IPS-20b (cell line): ENCODE results near the gene KRT33B.

Source experiments
- H3K27ac ChIP-seq: one replicate; pipeline ENCODE4 v1.5.1; 2013; ENCODE audit warnings: low read length
- H3K27me3 ChIP-seq: 2 replicates; pipeline ENCODE4 v1.6.1; 2013; ENCODE audit warnings: mild to moderate bottlenecking, low read length, inconsistent platforms; ENCODE audit not compliant: insufficient read depth
- H3K36me3 ChIP-seq: 2 replicates; pipeline ENCODE4 v1.6.1; 2013; ENCODE audit warnings: low read depth, mild to moderate bottlenecking, inconsistent platforms, low read length, moderate library complexity; ENCODE audit not compliant: insufficient read depth
- H3K4me1 ChIP-seq: 2 replicates; pipeline ENCODE4 v1.6.1; 2013; ENCODE audit warnings: mild to moderate bottlenecking, control low read depth, inconsistent platforms, low read length, moderate library complexity; ENCODE audit not compliant: insufficient read depth
- H3K4me3 ChIP-seq: 2 replicates; pipeline ENCODE4 v1.5.1; 2013; ENCODE audit warnings: mild to moderate bottlenecking, low read length, inconsistent platforms
- H3K9ac ChIP-seq: 2 replicates; pipeline ENCODE4 v1.6.1; 2013; ENCODE audit warnings: low read depth, mild to moderate bottlenecking, inconsistent platforms, low read length, moderate library complexity
- H3K9me3 ChIP-seq: 2 replicates; pipeline ENCODE4 v1.6.1; 2013; ENCODE audit warnings: mild to moderate bottlenecking, low read depth, low read length, inconsistent platforms; ENCODE audit not compliant: insufficient read depth

The KRT33B gene

DNA sequence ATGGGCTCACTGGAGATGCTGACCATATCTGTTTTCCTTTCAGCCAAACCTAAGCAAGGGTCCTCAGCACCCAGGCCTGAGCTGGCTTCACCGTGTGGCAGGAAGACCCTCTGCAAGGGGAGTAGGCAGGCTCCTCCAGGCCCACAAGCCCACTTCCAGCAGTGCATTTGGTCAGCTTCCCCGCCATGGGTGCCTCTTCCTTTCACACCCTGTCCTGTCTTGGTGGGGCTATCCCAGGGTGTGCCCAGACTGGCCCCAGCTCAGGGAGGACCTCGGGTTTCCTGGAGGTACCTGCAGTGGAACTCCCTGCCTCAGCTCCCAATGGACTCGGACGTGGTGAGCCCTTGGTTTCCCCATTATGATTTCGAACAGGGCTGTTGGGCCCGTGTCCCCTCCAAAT, 41.4 kb downstream of the KRT33B start:
- H3K9ac ChIP-seq = no peak overlapping the region
- H3K36me3 ChIP-seq = no peaks in the 10 kb centered on the region
- no peak overlapping the region for H3K4me3 ChIP-seq
- no peaks in the 10 kb centered on the region for H3K9me3 ChIP-seq
- H3K4me1 ChIP-seq = no peaks in the 10 kb centered on the region
- no peak overlapping the region for H3K27ac ChIP-seq
- no peaks in the 10 kb centered on the region for H3K27me3 ChIP-seq

DNA sequence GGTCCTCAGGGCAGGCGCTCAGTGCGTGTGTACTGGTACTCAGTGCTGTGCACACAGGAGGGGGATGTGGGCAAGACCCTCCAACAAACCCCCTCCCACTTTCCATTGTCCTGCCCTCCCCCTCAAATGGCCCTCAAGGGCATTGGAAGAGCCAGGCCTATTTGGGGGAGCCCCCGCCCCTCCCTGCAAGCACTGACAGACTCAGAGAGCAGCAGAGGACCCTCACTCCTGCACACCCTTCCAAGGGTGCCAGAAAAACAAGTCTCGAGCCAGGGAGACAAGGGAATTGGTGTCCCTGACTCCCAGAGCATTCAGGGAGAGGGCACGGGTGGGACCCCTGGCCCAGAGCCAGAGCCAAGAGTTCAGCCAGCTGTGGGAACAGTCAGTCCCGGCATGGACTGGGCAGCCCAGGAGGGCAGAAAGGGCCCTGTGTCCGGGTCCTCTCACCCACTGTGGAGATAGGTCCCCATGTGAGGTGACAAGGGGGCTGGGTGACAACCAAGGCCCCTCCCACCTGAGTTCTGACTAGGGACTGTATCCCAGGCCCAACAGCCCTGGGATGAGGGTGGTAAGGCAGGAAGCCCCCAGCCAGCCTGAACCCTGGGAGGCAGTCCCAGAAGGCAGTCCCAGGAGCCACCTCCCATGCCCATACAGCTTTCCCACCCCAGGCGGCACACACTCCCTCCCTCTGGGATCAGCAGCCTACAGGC, 42.0 kb downstream of the KRT33B start:
- Histone ChIP-seq H3K9me3 (no peaks in the 10 kb centered on the region), H3K36me3 (no peaks in the 10 kb centered on the region), H3K27ac (no peak overlapping the region), H3K4me1 (no peaks in the 10 kb centered on the region), H3K27me3 (no peaks in the 10 kb centered on the region), H3K9ac (no peak overlapping the region), H3K4me3 (no peak overlapping the region)

GRCh38 chr17:41326173-41327145, 43.2 kb downstream of the KRT33B start:
- H3K9me3 ChIP-seq = no peaks in the 10 kb centered on the region
- H3K36me3 ChIP-seq = no peaks in the 10 kb centered on the region
- no peaks in the 10 kb centered on the region for H3K27me3 ChIP-seq
- no peaks in the 10 kb centered on the region for H3K4me1 ChIP-seq
- H3K27ac ChIP-seq = no peak overlapping the region
- H3K4me3 ChIP-seq = no peak overlapping the region
- no peak overlapping the region for H3K9ac ChIP-seq

DNA sequence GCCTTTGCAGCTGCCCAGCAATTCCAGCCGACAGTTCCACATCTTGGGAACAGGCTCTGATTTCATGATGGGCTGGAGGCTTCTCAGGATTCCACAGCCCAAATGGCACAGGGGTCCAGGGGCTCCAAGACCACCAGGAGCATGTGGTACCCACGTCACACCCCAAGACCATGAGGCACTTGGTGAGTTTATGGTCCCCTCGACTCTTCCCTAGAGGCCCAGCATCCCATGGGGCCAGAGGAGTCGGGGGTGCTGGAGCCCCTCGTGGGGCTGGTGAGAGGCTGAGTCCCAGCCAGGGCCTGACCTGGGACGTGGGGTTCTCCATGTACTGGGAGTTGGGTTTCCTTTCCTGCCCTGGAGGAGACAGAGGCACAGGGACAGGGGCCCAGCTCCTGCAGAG, 44.0 kb downstream of the KRT33B start:
- Histone ChIP-seq H3K27ac (no peak overlapping the region), H3K9ac (no peak overlapping the region), H3K4me3 (no peak overlapping the region), H3K27me3 (no peaks in the 10 kb centered on the region), H3K4me1 (no peaks in the 10 kb centered on the region), H3K9me3 (no peaks in the 10 kb centered on the region), H3K36me3 (no peaks in the 10 kb centered on the region)

- H3K4me1 ChIP-seq = no peaks in the 10 kb centered on the region
- H3K36me3 ChIP-seq = no peaks in the 10 kb centered on the region
- H3K27ac ChIP-seq = no peak overlapping the region
- 0 out of 2 replicates have a peak, but pooled peaks cover under 1% of the 10 kb centered on the region for H3K9me3 ChIP-seq
- H3K9ac ChIP-seq = no peak overlapping the region
- H3K4me3 ChIP-seq = no peak overlapping the region
- no peaks in the 10 kb centered on the region for H3K27me3 ChIP-seq
Measured at GRCh38 chr17:41325126-41325525, 44.5 kb downstream of the KRT33B start.

DNA sequence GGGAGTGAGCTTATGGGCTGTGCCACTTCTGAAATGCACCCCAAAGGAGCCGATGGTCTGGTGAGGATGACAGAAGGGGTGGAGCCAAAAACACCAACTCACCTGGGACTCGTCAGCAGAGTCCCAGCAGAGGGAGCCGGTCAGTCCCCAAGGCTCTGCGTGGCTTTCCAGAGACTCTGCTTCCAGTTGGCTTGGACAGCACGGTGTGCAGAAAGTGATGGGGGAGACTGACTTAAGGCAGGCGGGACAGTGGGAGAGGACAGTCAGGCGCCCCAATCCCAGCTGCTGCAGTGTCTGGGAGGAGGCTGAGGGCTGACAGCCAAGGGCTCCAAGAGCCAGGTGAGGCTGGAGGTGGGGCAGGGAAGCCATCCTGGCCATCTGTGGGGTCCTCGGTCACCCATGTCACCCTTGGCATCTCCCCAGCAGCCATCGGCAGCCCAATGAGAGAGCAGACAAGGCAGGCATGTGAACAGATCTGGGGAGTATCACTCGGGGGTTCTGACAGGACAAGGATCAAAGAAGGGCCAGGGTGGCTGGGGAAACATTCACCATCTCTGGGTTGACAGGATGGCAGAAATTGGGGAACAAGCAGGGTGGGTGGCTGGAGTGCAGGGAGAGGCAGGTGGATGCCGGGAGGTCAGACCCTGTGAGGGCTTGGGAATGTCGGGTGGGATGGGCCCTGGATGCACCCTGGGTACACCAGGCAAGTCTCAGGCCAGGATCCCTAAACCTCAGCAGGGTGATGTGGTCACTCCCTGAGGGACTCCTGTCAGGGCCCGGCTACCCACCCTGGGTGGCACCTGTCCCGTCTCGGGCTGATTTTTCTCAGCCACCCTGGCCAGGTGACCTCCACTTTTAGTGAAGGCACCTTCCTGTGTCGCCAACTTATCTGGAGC, 45.2 kb downstream of the KRT33B start:
- Histone ChIP-seq H3K9me3 (peaks cover 7% of the 10 kb centered on the region; the same call in 1 of the 2 replicates), H3K36me3 (no peaks in the 10 kb centered on the region), H3K9ac (no peak overlapping the region), H3K27me3 (no peaks in the 10 kb centered on the region), H3K27ac (no peak overlapping the region), H3K4me1 (no peaks in the 10 kb centered on the region), H3K4me3 (no peak overlapping the region)

DNA sequence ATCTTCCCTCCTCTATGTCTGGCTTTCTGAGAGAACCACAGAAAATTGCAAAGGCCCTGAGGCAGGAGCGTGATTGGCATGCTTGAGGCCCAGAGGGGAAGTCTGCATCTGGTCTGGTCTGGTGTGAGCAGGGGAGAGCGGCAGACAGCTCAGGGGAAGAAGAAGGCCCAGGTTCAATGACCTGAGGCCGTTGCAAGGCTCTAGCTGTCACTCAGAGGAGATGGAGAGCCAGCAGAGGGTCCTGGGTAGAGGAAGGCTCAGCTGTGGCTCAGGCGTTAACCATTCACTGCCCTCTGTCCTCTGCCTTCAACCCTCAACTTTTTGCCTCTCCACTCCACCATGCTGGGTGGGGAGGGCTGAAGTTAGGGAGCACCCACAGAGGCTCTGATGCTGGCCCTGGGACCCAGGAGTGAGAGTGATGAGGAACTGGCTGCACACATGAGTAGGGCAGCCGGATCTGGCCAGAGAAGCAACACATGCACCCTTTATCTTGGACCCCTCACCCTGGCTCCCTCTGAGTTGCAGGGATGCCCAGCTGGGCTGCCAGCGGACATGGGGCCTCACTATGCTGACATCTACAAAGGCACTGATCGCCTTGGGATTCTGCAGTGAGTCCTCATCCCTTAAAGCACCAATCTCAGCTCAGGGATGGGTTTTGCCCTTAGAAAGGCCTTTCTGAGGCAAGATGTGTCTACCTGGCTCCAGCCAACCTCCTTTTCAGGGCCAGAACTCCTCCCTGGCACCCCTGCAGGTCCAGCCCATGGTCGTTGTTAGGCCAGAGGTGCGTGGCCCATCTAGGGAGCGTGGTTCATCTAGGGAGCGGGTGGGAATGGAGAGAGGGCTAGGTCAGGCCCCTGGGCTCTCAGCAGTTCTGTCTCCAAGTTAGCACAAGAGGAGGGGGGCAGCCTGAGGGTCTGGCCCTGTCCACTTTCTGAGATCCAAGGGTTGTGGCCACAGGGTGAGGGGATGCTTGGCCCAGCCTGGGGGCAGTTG, 46.4 kb downstream of the KRT33B start:
- Histone ChIP-seq H3K36me3 (no peaks in the 10 kb centered on the region), H3K9me3 (peaks cover 10% of the 10 kb centered on the region; the same call in 1 of the 2 replicates), H3K27me3 (no peaks in the 10 kb centered on the region), H3K4me1 (no peaks in the 10 kb centered on the region), H3K9ac (no peak overlapping the region), H3K4me3 (no peak overlapping the region), H3K27ac (no peak overlapping the region)

GRCh38 chr17:41322094-41322902, 47.3 kb downstream of the KRT33B start:
- H3K27me3 ChIP-seq = no peaks in the 10 kb centered on the region
- no peak overlapping the region for H3K4me3 ChIP-seq
- H3K27ac ChIP-seq = no peak overlapping the region
- no peaks in the 10 kb centered on the region for H3K36me3 ChIP-seq
- peaks cover 10% of the 10 kb centered on the region; the same call in 1 of the 2 replicates for H3K9me3 ChIP-seq
- no peaks in the 10 kb centered on the region for H3K4me1 ChIP-seq
- no peak overlapping the region for H3K9ac ChIP-seq

DNA sequence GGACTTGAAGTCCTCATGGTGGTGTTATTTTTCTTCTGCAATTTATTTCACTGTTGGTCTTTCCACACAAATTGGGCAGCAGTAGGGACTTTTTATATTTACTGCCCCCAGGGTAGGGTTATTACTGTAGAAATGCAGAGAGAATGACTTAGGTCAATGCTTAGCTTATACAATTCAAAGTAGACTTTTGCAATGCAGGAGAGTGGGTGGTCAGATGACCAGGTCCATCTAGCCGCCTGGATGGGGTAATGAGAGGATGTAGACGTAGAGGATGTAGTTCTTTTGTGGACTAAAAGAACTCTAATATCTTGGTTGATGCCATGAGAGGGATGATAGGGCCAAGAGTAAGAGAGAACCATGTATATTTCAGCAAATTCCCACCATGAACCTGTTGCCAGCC, 51.4 kb downstream of the KRT33B start:
- peaks cover 10% of the 10 kb centered on the region; the same call in 1 of the 2 replicates for H3K9me3 ChIP-seq
- no peak overlapping the region for H3K4me3 ChIP-seq
- no peaks in the 10 kb centered on the region for H3K36me3 ChIP-seq
- no peaks in the 10 kb centered on the region for H3K27me3 ChIP-seq
- H3K9ac ChIP-seq = no peak overlapping the region
- no peaks in the 10 kb centered on the region for H3K4me1 ChIP-seq
- H3K27ac ChIP-seq = no peak overlapping the region
